Measurements from ENCODE around the gene ERAS.

ERAS gene

DNA sequence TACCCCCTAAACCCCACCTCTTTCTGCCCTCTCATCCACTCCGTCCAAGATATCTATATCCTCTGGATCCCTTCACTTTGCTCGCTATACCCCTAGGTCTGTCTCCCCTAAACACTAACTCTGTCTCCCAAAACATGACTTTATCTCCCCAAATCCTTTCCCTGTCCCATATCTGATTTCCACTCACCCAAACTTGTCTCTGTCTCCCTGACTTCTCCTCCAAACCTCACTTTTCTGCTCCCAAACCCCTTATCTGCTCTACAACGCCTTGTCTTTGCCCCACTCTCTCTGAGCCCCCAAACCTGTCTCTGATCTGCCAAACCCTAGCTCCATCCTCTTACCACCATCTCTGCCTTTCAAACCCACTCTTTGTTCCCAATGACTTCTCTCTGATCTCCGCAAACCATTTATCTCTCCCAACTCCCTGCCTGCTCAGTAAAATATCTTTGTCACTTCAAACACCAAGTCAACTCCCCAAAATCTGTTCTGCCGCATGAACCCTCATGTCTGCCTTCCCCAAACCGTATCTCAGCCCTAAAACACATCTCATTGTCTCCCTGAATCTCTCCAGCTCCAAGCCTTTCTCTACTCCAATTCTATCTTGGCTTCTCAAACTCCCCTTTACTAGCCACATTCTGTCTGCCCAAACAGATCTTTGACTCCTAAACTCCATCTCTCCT lies 39.3 kb upstream of the ERAS start:
- Histone ChIP-seq H3K4me1 (ENCODE audit: control insufficient read depth, insufficient read depth, low read length) (no peaks in the 10 kb centered on the region), H3K27ac (ENCODE audit: insufficient read depth, low read depth, low read length, poor library complexity, severe bottlenecking) (no peak overlapping the region), H3K36me3 (ENCODE audit: control insufficient read depth, insufficient read depth, low read length) (no peaks in the 10 kb centered on the region), H3K27me3 (ENCODE audit: control insufficient read depth, insufficient read depth, low read length, poor library complexity, severe bottlenecking) (no peaks in the 10 kb centered on the region), H3K4me3 (ENCODE audit: insufficient read depth, low read depth, low read length) (no peak overlapping the region), H3K9me3 (ENCODE audit: control insufficient read depth, low read length) (no peaks in the 10 kb centered on the region)
- 85 to 89% methylated on average over 6 of the region's 6 CpGs for WGBS, 2 experiments

DNA sequence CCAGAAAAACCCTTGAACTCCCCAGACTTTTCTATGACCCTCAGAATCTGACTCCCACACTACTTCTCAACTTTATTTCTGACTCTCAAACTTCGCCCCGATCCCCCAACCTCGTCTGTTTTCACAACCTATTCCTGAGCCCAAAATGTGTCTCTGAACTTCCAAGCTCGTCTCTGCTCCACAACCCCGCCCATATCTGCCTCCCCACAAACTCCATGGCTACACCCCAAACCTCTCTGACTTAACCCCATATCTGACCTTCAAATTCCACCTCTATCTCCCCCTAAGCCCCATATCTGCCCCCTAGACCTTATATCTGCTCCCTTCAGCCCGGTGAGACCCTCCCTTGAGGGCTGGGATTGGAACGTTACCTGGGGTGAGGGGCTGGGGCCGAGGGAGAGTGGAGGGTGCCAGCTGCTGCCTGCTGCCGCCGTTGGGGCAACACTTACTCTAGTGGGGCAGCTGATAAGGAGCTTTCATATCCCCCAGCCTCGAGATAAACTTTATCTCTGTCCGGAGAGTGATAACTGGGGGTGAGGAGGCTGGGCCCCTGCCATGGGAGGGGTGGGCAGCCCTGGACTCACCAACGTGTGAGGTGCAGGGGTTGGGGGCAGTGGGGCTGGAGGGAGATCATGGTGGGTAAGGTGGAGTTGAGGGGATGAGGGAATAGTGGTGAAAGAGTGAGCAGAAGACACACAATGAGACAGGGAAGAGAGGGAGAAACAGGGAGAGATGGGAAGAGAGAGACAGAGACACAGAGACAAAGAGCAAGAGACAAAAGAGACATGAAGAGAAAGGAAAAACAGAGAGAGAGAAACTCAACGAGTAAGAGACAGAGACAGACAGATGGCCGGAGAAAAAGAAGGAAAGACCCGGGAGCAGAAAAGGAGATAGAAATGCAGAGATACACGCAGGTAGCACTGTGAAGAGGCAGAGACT lies 38.5 kb upstream of the ERAS start:
- H3K4me3 ChIP-seq (ENCODE audit: insufficient read depth, low read depth, low read length), result no peak overlapping the region
- 86 to 87% methylated on average over 16 to 17 of the region's 17 CpGs for WGBS, 2 experiments

DNA sequence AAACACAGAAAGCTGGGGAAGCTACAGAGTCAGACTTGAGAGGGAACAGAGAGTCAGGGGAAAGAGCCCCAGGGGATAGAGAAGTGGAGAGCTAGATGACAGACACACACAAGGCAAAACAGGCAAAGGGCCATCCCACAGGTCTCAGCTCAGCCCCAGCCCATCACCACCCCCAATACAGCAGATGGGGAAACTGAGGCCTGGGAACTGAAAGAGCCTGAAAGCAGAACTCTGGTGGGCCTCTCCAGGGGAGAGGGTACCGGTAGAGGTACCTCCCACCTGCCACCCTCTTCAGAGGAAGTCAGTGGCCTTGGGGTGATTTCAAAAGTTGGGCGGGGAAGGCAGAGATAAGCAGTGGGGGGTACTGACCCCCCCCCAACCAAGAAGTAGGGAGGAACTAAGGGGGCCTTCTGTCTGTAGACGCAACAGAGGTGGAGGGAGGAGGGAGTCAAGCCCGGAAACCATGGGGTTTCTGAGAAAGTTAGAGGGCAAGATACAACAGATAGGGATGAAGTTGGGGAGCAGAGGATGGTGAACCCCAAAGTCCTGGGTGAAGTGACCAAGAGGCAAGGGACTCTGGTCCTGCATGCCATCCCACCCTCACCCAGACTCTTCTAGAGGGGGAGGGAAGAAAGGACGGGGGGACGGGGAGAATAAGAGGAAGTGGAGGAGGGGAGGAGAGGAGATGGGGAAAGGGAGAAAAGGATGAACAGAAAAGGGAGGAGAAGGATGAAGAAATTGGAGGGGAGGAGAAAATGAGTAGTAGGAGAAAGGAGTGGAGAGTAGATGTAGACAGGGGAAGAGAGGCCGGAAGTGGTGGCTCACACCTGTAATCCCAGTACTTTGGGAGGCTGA lies 36.7 kb upstream of the ERAS start:
- WGBS, 2 experiments, result 91 to 95% methylated on average over 5 to 7 of the region's 7 CpGs
- H3K4me3 ChIP-seq (ENCODE audit: insufficient read depth, low read depth, low read length), result no peak overlapping the region
- H3K36me3 ChIP-seq (ENCODE audit: control insufficient read depth, insufficient read depth, low read length), result no peaks in the 10 kb centered on the region
- H3K4me1 ChIP-seq (ENCODE audit: control insufficient read depth, insufficient read depth, low read length), result no peaks in the 10 kb centered on the region
- no peak overlapping the region for H3K27ac ChIP-seq (ENCODE audit: insufficient read depth, low read depth, low read length, poor library complexity, severe bottlenecking)
- no peaks in the 10 kb centered on the region for H3K27me3 ChIP-seq (ENCODE audit: control insufficient read depth, insufficient read depth, low read length, poor library complexity, severe bottlenecking)
- no peaks in the 10 kb centered on the region for H3K9me3 ChIP-seq (ENCODE audit: control insufficient read depth, low read length)

More for the DNA sequence above, 38.5 kb upstream of the ERAS start:
- no peaks in the 10 kb centered on the region for H3K4me1 ChIP-seq (ENCODE audit: control insufficient read depth, insufficient read depth, low read length)
- H3K27ac ChIP-seq (ENCODE audit: insufficient read depth, low read depth, low read length, poor library complexity, severe bottlenecking), result no peak overlapping the region
- H3K9me3 ChIP-seq (ENCODE audit: control insufficient read depth, low read length), result no peaks in the 10 kb centered on the region
- no peaks in the 10 kb centered on the region for H3K36me3 ChIP-seq (ENCODE audit: control insufficient read depth, insufficient read depth, low read length)
- H3K27me3 ChIP-seq (ENCODE audit: control insufficient read depth, insufficient read depth, low read length, poor library complexity, severe bottlenecking), result no peaks in the 10 kb centered on the region

DNA sequence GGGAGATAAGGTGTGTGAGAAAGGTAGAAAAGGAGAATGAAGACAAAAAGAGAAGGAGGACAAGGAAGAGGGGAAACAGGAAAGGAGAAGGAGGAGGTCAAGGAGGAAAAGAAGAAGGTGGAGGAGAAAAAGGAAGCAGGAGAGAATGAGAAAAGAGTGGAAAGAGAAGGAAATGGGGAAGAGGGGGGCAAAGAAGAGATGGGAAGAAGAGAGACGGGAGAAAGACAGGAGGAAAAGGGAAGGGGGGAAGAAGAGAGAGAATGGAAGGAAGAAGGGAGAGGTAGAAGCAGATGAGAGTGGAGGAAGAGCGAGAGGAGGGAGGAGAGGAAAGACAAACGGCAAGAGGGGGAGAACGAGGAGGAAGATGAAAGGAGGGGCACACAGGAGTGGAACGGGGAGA lies 35.8 kb upstream of the ERAS start:
- no peak overlapping the region for H3K27ac ChIP-seq (ENCODE audit: insufficient read depth, low read depth, low read length, poor library complexity, severe bottlenecking)
- no peaks in the 10 kb centered on the region for H3K27me3 ChIP-seq (ENCODE audit: control insufficient read depth, insufficient read depth, low read length, poor library complexity, severe bottlenecking)
- WGBS, 2 experiments, result 75 to 85% methylated on average over 5 of the region's 5 CpGs
- no peak overlapping the region for H3K4me3 ChIP-seq (ENCODE audit: insufficient read depth, low read depth, low read length)
- H3K36me3 ChIP-seq (ENCODE audit: control insufficient read depth, insufficient read depth, low read length), result no peaks in the 10 kb centered on the region
- H3K4me1 ChIP-seq (ENCODE audit: control insufficient read depth, insufficient read depth, low read length), result no peaks in the 10 kb centered on the region
- H3K9me3 ChIP-seq (ENCODE audit: control insufficient read depth, low read length), result no peaks in the 10 kb centered on the region

DNA sequence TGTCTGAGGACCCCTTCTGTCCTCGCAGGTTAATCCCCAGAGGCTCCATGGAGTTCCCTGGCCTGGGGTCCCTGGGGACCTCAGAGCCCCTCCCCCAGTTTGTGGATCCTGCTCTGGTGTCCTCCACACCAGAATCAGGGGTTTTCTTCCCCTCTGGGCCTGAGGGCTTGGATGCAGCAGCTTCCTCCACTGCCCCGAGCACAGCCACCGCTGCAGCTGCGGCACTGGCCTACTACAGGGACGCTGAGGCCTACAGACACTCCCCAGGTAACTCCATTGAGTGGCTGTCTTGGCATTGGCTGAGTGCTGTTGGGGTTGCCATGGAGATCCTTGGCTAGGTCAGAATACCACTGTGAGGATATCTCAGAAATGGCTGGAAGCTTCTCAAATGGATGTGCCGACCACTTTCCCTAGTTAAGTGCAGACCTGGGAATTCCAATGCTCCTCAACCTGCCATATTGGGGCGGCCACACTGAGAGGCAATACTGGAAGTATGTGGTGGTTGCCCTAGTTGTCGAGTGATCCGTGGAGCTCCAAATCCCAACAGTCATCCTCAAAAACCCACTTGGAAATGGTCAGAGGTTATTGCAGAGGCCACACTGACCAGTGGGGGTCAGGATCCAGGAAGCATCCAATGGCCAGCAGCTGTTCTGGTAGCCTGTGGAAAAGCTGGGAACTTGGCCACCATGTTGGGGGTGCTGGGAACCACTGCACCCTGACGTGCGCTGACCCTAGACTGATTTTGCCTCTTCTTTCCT lies 35.1 kb upstream of the ERAS start:
- no peak overlapping the region for H3K27ac ChIP-seq (ENCODE audit: insufficient read depth, low read depth, low read length, poor library complexity, severe bottlenecking)
- no peak overlapping the region for H3K4me3 ChIP-seq (ENCODE audit: insufficient read depth, low read depth, low read length)
- WGBS, 2 experiments, result 89 to 91% methylated on average over 11 of the region's 11 CpGs
- H3K4me1 ChIP-seq (ENCODE audit: control insufficient read depth, insufficient read depth, low read length), result no peaks in the 10 kb centered on the region
- no peaks in the 10 kb centered on the region for H3K27me3 ChIP-seq (ENCODE audit: control insufficient read depth, insufficient read depth, low read length, poor library complexity, severe bottlenecking)
- no peaks in the 10 kb centered on the region for H3K36me3 ChIP-seq (ENCODE audit: control insufficient read depth, insufficient read depth, low read length)
- no peaks in the 10 kb centered on the region for H3K9me3 ChIP-seq (ENCODE audit: control insufficient read depth, low read length)

DNA sequence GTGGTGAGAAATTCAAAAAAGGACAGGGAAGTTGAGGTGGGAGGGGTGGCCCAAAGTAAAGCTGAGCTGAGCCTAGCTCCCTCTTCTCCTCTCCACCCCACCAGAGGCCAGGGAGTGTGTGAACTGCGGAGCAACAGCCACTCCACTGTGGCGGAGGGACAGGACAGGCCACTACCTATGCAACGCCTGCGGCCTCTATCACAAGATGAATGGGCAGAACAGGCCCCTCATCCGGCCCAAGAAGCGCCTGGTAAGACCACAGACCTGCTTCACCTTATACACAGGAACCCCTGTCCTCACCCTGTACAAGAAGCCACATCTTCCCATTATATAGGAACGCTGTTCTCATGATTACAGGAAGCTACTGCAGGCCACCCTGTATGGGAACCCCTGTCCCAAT lies 34.1 kb upstream of the ERAS start:
- H3K27me3 ChIP-seq (ENCODE audit: control insufficient read depth, insufficient read depth, low read length, poor library complexity, severe bottlenecking), result no peaks in the 10 kb centered on the region
- no peaks in the 10 kb centered on the region for H3K36me3 ChIP-seq (ENCODE audit: control insufficient read depth, insufficient read depth, low read length)
- H3K9me3 ChIP-seq (ENCODE audit: control insufficient read depth, low read length), result no peaks in the 10 kb centered on the region
- H3K4me3 ChIP-seq (ENCODE audit: insufficient read depth, low read depth, low read length), result no peak overlapping the region
- no peak overlapping the region for H3K27ac ChIP-seq (ENCODE audit: insufficient read depth, low read depth, low read length, poor library complexity, severe bottlenecking)
- H3K4me1 ChIP-seq (ENCODE audit: control insufficient read depth, insufficient read depth, low read length), result no peaks in the 10 kb centered on the region
- 92% methylated on average over 7 of the region's 7 CpGs for WGBS, 2 experiments

DNA sequence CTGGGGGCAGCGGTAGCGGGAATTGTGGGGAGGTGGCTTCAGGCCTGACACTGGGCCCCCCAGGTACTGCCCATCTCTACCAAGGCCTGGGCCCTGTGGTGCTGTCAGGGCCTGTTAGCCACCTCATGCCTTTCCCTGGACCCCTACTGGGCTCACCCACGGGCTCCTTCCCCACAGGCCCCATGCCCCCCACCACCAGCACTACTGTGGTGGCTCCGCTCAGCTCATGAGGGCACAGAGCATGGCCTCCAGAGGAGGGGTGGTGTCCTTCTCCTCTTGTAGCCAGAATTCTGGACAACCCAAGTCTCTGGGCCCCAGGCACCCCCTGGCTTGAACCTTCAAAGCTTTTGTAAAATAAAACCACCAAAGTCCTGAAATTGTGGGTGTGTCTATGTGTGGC lies 32.4 kb upstream of the ERAS start:
- WGBS, 2 experiments, result 84 to 85% methylated on average over 4 of the region's 4 CpGs
- H3K36me3 ChIP-seq (ENCODE audit: control insufficient read depth, insufficient read depth, low read length), result no peaks in the 10 kb centered on the region
- no peak overlapping the region for H3K4me3 ChIP-seq (ENCODE audit: insufficient read depth, low read depth, low read length)
- H3K9me3 ChIP-seq (ENCODE audit: control insufficient read depth, low read length), result no peaks in the 10 kb centered on the region
- no peaks in the 10 kb centered on the region for H3K27me3 ChIP-seq (ENCODE audit: control insufficient read depth, insufficient read depth, low read length, poor library complexity, severe bottlenecking)
- H3K4me1 ChIP-seq (ENCODE audit: control insufficient read depth, insufficient read depth, low read length), result no peaks in the 10 kb centered on the region
- H3K27ac ChIP-seq (ENCODE audit: insufficient read depth, low read depth, low read length, poor library complexity, severe bottlenecking), result no peak overlapping the region

DNA sequence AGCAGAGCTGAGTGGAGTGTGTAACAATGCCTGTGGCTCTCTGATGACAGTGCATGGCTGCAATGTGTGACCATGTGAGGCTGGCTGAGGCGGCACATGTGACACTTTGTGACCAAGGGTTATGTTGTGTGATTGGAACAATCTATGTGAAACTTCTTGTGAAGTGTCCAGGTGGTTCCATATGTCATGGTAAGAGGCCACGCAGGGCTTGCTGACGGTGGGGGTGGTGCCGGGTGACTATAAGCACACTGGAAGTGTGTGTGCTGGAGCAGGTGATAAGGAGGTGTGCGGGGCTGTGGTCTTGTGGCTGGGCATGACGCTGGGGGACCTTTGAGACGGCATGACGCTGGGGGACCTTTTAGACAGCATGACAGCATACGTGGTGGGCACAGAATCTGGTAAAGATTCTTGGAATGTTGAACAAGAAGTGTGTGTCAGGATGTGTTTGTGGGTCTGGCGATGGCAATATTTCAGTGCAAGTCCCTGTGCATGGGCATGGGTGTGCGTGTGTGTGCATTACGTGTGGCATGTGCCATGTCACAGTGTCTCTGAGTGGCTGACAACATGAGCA lies 31.9 kb upstream of the ERAS start:
- H3K4me3 ChIP-seq (ENCODE audit: insufficient read depth, low read depth, low read length), result no peak overlapping the region
- no peaks in the 10 kb centered on the region for H3K36me3 ChIP-seq (ENCODE audit: control insufficient read depth, insufficient read depth, low read length)
- 94 to 96% methylated on average over 12 of the region's 12 CpGs for WGBS, 2 experiments
- H3K4me1 ChIP-seq (ENCODE audit: control insufficient read depth, insufficient read depth, low read length), result no peaks in the 10 kb centered on the region
- no peaks in the 10 kb centered on the region for H3K9me3 ChIP-seq (ENCODE audit: control insufficient read depth, low read length)
- H3K27me3 ChIP-seq (ENCODE audit: control insufficient read depth, insufficient read depth, low read length, poor library complexity, severe bottlenecking), result no peaks in the 10 kb centered on the region
- no peak overlapping the region for H3K27ac ChIP-seq (ENCODE audit: insufficient read depth, low read depth, low read length, poor library complexity, severe bottlenecking)

DNA sequence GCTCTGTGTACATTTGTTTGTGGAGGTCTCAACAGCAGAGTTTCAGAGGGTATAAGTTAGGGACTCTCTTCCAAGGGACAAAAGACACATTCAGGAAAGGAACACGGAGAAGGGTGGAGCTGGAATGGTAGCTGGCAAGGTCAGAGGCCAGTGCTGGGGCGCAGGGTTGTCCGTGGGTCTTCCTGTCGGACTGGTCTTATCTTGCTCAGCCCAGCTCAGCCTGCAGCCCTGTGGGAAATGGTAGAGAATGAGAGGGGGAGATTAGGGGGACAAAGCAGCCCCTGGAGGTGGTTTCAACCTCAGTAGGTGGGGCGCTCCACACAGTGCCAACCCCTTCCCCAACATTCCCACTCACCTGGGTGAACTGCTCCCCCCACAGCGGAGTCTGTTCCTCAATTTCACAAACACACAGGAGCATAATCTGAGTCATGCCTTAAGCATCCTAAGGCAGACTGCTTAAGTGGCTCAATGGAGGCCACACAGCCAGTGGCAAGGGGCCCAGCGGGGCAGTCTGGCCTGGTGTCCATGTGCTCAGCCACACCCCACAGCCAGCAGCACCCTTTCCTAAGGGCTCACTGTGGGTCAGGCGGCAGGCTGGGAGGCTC lies 31.3 kb upstream of the ERAS start:
- Histone ChIP-seq H3K27ac (ENCODE audit: insufficient read depth, low read depth, low read length, poor library complexity, severe bottlenecking) (no peak overlapping the region), H3K4me3 (ENCODE audit: insufficient read depth, low read depth, low read length) (no peak overlapping the region), H3K9me3 (ENCODE audit: control insufficient read depth, low read length) (no peaks in the 10 kb centered on the region), H3K27me3 (ENCODE audit: control insufficient read depth, insufficient read depth, low read length, poor library complexity, severe bottlenecking) (no peaks in the 10 kb centered on the region), H3K4me1 (ENCODE audit: control insufficient read depth, insufficient read depth, low read length) (no peaks in the 10 kb centered on the region), H3K36me3 (ENCODE audit: control insufficient read depth, insufficient read depth, low read length) (no peaks in the 10 kb centered on the region)
- WGBS, 2 experiments, result 89 to 90% methylated on average over 7 of the region's 8 CpGs
